Measurements from ENCODE around the gene AFAP1.

Gene AFAP1

GRCh38 chr4:7839856-7840255 lies 99.8 kb downstream of the AFAP1 start:
- no peak for DNase-seq

DNA sequence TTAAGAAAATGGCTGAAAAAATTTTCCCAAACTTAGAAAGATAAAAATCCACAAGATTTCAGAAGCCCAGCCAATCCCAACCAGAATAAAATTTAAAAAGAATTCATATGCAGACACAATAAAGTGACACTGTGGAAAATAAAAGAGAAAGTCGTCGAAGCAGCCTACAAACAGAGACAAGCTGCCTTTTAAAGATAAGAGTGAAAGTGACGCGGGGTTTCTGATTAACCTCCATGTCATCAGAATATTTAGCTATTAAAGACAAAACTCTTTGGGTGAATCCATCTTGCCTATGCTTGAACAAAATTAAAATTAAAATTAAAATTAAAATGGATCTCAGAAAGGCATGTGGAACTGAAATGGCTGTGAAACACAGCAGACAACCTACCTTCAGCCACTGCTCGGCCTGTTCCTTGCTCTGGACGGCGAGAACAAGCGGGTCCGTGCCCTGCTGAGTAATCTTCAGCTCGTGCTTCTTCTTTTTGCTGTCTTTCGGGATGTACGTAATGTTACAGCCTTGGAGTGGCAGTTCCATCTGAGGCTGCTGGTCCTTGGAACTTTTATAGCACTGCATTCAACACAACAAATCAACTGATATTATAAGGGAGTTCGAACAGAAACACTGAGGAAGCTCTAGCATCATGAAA lies 101.4 kb downstream of the AFAP1 start:
- no peak for DNase-seq

- no peak for DNase-seq
These were observed 102.0 kb downstream of the AFAP1 start for GRCh38 chr4:7837597-7838135.

- no peak for DNase-seq
These were observed 107.6 kb downstream of the AFAP1 start for GRCh38 chr4:7831858-7832730.

DNA sequence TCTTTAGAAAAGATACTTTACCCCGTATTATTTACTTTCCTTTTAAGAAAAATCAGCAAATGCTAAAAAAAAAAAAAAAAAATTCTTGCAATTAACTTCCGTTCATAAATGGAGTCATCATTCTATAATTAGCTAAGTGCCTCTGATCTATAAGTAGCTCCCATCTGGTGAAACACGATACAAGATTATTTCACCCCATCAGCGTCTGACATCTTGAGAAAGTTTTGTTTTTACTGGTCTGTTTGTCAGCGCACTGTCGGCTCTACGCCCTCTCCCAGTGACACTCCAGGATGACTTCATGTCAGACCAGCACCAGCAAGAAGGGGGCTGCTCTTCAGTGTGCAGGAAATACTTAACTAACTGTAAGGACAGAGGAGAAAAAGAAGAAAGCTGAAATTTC lies 108.3 kb downstream of the AFAP1 start:
- DNase-seq = peak in 1 of 4 experiments; percentile 12

GRCh38 chr4:7830747-7831146 lies 108.9 kb downstream of the AFAP1 start:
- DNase-seq = no peak

DNA sequence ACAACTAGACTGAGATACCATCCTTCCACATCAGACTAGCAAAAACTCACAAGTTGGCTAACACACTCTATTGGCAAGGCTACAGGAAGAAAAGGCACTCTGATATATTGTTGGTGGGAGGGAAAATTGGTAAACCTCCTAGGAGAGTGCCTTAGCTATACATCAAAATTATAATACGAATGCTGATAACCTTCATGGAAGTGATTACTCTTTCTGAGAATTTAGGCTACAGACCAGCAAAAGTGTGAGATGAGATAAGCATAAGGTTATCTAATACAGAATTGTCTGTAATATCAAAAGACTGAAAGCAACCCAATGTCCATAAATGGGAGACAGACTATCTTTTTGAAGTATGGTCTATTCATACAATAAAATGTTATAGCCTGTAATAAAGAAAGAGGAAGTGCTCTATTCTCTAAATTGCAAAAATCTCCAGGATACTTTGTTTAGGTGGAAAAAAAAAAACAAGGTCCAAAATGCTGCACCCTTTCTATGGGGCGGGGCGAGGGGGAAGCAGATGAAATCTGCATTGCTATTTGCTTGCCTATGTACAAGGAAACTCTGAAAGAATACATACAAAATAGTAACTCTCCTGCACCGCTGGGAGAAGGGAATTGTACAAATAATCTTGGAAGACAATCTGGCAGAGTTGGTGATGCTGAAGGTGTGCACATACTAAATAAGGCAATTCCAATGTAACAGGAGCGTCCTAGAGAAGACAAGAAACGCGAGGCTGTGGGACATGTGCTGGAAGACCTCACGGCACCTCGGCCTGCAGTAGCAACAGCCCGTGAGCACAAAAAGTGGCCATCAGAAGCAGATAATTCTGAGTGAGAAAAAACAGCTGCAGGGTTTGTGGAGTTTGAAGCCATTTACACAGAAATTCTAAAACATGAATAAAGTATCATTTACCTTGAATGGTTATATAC lies 109.7 kb downstream of the AFAP1 start:
- no peak for DNase-seq

- DNase-seq = peak; percentile 11 to 43 (median 26)
These were observed 110.8 kb downstream of the AFAP1 start for GRCh38 chr4:7828793-7829301.

DNA sequence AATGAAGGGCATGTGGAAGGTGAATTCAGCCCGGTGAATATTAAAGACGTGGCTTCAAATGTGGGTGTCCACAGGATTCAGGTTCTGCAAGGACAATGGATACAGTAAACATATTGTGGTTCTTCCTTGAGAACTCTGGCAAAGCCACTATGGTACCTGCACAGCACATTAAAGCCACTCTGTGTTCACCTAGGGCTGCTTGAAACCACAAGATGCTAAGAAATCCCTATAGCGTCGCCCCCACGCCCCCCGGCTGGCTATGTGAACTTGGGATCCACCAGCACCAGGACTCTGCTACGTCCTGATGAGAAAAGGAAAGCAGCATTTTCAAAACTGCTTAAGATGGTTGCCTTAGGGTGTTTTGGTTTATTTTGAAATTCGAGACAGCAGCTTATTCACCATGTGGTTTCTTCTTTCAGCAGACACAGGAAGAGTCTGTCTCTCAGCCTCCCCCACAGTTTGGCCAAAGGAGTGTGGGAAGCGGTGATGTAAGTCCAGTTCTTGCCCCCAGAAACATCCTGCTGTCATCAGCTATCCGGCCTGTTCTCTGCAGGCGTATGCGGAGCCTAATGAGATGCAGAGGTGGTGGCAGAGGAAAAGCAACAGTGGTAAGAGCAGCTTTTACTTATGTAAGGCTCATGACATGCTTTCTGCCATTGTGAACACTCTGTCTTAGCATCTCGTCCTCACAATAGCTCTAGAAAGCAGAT lies 111.5 kb downstream of the AFAP1 start:
- peak; percentile 79 to 92 (median 87) for DNase-seq

- DNase-seq = no peak
These were observed 112.1 kb downstream of the AFAP1 start for GRCh38 chr4:7827566-7827965.

DNA sequence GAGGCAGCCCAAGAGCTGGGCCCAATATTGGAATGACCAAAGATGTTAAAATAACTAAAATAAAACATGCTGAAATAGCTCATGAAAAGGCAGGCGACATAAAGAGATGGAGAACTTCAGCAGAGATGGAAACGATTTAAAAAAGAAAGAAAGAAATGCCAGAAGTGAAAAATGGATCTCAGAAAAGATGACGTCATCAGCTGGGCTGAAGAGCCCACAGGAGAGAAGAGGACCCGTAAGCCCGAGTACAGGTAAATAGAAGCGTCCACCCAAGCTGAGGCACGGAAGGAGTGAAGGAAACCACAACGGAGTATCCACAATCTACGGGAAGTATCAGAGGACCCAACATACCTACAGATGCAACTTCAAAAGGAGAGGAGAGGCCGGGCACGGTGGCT lies 112.8 kb downstream of the AFAP1 start:
- no peak for DNase-seq

- DNase-seq = no peak
These were observed 113.3 kb downstream of the AFAP1 start for GRCh38 chr4:7826176-7826908.

GRCh38 chr4:7824218-7824617 lies 115.4 kb downstream of the AFAP1 start:
- DNase-seq = no peak

DNA sequence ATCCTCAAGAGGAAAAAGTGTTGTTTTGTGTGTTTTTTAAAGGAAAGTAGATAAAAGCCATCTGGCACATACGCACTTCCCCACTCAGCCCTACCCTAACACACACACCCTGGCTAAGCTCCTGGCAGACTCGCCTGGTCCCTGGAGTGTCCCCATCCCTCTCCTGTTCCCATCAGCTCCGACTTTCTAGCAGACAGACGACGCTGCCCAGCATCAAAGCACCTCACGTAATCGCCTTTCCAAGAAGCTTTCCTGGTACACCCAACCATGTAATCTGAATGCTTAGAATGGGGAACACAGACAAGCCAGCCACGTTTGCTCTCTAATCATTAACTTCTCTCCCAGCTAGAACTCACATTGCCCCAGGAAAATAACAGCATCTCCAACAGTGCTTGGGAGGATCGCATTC lies 116.2 kb downstream of the AFAP1 start:
- no peak for DNase-seq

GRCh38 chr4:7822877-7823276 lies 116.8 kb downstream of the AFAP1 start:
- DNase-seq = no peak

- DNase-seq = no peak
These were observed 117.5 kb downstream of the AFAP1 start for GRCh38 chr4:7822137-7822505.

DNA sequence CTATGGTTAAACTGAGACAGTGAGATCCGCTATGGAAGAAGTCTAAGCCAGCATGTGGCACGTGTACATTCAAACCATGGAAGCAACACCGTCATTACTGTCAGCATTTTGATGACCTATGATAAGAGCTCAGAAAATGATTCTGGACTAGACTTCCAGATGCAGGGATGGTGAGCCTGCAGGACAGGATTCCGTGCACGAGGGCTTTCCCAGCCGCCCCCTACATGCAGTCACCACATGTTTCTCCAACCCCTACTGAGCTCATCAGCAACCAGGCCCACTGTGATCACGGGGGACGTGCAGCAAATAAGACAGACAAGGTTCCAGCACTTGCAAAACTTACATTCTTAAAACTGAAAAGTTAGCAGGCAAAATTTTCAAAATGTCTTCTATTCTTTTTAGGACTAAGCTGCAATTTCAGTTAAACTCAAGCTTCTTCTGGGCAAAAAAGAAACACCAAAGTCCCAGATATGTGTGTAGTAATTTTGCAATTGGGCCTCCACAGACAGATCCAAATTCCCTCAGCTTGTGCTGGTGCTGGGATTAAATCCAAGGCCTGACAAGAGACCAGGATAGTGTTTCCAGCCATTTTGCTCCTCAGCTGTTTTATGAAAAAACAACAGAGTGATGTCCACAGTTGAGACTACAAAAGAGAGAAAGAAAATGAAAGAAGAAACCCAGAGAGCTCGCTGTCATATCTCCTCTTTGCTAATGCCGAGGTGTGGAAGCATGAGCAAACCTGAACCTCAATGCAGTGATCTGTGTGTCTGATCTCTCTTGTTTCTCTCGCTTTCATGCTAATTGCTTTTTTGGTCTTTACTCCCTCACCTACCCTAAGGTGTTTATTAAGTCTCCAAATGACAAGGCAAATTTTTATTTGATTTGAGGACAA lies 118.2 kb downstream of the AFAP1 start:
- DNase-seq = no peak

DNA sequence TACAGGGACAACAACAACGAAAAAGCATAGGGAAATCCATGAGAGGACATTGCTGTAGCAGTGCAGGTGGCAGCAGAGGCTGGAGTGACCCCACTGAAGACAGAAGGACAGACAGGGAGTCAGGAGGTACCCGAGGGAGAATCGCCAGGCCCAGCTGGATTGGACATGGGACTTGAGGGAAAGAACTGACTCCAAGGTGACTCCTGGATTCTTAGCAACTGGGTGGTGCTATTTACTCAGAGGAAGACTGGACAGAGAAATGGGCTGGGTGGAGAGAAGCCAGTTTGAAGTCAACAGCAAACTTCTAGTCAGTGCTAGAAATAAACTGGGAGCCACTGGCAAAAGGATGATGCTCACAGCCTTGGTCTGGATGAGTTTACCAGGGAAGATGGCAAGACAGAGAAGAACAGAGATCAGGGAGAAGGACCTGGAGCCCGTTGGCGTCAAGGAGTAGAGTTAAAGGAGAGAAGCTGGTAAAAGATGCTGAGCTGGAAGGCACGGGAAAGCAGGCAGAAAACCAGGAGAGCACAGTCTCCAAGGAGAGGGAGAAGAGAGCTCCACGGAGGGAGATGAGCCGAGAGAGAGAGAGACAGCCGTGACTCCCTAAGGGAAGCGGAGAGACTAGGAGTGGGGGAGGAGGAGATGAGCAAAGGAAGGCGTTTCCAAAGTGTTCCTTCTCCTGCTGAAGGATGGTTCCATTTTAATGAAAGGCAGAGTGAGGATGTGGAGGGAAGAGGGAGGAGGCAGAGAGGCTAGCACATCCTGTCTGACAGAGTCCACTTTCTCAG lies 119.4 kb downstream of the AFAP1 start:
- DNase-seq = no peak

- DNase-seq = no peak
These were observed 120.2 kb downstream of the AFAP1 start for GRCh38 chr4:7819446-7819845.
